ENCODE data around the gene ABHD12.
"Not testable (repeated sequence)": the region's sequence is repeated elsewhere in the genome, so short reads cannot be mapped to it uniquely, and the experiment has no call there.

Gene ABHD12

DNA sequence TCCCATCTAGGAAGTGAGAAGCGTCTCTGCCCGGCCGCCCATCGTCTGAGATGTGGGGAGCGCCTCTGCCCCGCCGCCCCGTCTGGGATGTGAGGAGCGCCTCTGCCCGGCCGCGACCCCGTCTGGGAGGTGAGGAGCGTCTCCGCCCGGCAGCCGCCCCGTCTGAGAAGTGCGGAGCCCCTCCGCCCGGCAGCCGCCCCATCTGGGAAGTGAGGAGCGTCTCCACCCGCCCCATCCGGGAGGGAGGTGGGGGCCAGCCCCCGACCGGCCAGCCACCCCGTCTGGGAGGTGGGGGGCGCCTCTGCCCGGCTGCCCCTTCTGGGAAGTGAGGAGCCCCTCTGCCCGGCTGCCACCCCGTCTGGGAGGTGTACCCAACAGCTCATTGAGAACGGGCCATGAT lies 77.9 kb downstream of the ABHD12 start:
- H3K56ac ChIP-seq (ENCODE audit: low read length); H2AK5ac ChIP-seq (ENCODE audit: low read length); H2BK5ac ChIP-seq (ENCODE audit: low read length); H3K4me2 ChIP-seq (ENCODE audit: low read length); H3K79me1 ChIP-seq (ENCODE audit: low read length); H3K23ac ChIP-seq (ENCODE audit: low read length); H2BK120ac ChIP-seq (ENCODE audit: low read depth, low read length); H3K18ac ChIP-seq (ENCODE audit: low read length); H3K27ac ChIP-seq (ENCODE audit: low read depth, low read length); H3K4ac ChIP-seq (ENCODE audit: low read depth, low read length); H3K79me2 ChIP-seq (ENCODE audit: control insufficient read depth, insufficient read depth, low read length); H3K4me1 ChIP-seq (ENCODE audit: control insufficient read depth, low read depth, low read length); DNase-seq; H4K5ac ChIP-seq (ENCODE audit: low read length); H4K8ac ChIP-seq (ENCODE audit: low read depth, low read length); H3K27me3 ChIP-seq (ENCODE audit: insufficient read depth, low read length, poor library complexity); H2BK15ac ChIP-seq (replicated peaks; ENCODE audit: low read depth); H3K36me3 ChIP-seq (ENCODE audit: control insufficient read depth, insufficient read depth, low read length); H3K4me3 ChIP-seq (ENCODE audit: low read length); H3K9ac ChIP-seq (ENCODE audit: low read length): not testable (repeated sequence)
- WGBS (ENCODE audit: extremely low coverage, insufficient coverage, low lambda C conversion rate) = no CpG with 5 or more reads among the region's 33 CpGs

DNA sequence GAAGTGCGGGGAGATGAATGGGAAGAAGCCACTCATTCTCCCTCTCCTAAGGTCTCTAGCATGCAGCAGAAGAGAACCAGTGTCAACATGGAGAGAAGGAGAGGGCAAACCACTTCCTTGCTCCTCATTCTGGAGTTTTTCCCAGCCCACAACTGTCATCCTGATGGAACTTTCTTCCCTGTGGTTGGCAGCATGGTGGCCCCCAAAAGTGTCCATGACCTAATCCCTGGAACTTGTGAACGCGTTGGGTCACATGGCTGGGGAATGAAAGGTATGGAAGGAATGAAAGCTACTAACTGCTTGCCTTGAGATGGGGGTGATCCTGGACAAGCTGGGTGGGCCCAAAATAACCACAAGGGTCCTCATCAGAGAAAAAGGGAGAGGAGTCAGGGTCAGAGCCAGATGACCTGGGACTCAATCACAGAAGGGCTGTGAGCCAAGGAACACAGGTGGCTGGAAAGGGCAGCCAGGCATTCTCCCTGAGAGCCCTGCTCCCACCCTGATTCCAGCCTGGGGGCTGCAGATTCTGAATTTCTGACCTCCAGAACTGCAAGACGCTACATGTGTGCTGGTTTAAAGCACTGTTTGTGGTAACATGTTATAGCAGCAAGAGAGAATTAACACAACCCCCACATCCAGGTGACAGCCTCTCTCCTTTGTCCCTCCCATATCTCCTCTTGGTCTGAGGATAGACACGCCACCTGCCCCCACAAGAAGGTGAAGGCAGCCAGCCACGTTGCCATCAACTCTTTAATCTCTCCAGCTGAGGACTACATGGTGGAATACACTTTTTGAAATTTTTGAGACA lies 79.5 kb downstream of the ABHD12 start:
- Histone ChIP-seq H3K79me1 (ENCODE audit: low read length) (no peaks in the 10 kb centered on the region), H2BK5ac (ENCODE audit: low read length) (no peak overlapping the region), H3K36me3 (ENCODE audit: control insufficient read depth, insufficient read depth, low read length) (no peaks in the 10 kb centered on the region), H4K5ac (ENCODE audit: low read length) (no peak overlapping the region), H3K27me3 (ENCODE audit: insufficient read depth, low read length, poor library complexity) (no peaks in the 10 kb centered on the region), H3K9ac (ENCODE audit: low read length) (peak overlapping the region; percentile 17), H4K8ac (ENCODE audit: low read depth, low read length) (no peak overlapping the region), H3K27ac (ENCODE audit: low read depth, low read length) (no peak overlapping the region), H3K79me2 (ENCODE audit: control insufficient read depth, insufficient read depth, low read length) (no peaks in the 10 kb centered on the region), H3K56ac (ENCODE audit: low read length) (peak overlapping the region; percentile 2), H3K4me1 (ENCODE audit: control insufficient read depth, low read depth, low read length) (peaks cover 4% of the 10 kb centered on the region), H3K4me3 (ENCODE audit: low read length) (no peak overlapping the region), H2AK5ac (ENCODE audit: low read length) (no peak overlapping the region), H3K4ac (ENCODE audit: low read depth, low read length) (no peak overlapping the region), H3K18ac (ENCODE audit: low read length) (no peak overlapping the region), H2BK15ac (replicated peaks; ENCODE audit: low read depth) (no peak overlapping the region), H3K4me2 (ENCODE audit: low read length) (no peak overlapping the region), H3K23ac (ENCODE audit: low read length) (no peak overlapping the region), H2BK120ac (ENCODE audit: low read depth, low read length) (no peak overlapping the region)
- DNase-seq = peak; percentile 65
- WGBS (ENCODE audit: extremely low coverage, insufficient coverage, low lambda C conversion rate) = no CpG with 5 or more reads among the region's 6 CpGs

DNA sequence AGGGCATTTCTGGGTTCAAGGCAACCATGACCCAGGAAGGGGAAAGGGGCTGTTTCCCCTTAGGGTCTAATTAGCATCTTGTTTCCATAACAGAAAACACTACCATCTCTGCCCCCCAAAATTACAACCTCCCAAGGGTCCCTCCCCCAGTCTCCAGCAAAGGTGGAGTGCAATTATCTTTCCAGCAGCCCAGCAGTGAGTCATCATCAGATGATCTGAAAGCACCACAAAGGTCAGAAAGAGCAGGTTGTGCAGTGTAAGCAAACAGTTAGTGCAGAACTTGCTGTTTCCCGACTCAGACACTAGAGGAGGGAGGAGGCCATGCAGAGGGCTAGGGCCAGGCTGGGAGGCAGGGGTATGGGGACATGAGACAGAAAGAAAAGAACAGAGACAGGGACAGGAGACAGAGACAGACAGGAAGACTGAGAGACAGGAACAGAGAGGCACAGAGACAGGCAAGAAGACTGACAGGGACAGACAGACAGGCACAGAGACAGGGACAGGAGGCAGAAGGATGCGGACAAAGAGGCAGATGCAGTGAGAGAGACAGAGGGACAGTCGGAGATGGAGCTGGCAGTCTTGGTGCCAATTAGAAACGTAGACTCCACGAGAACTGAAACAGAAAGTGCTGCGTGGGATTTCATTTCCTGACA lies 80.2 kb downstream of the ABHD12 start:
- Histone ChIP-seq H3K4me1 (ENCODE audit: control insufficient read depth, low read depth, low read length) (peaks cover 4% of the 10 kb centered on the region), H4K5ac (ENCODE audit: low read length) (no peak overlapping the region), H3K36me3 (ENCODE audit: control insufficient read depth, insufficient read depth, low read length) (no peaks in the 10 kb centered on the region), H3K27me3 (ENCODE audit: insufficient read depth, low read length, poor library complexity) (no peaks in the 10 kb centered on the region), H3K4ac (ENCODE audit: low read depth, low read length) (no peak overlapping the region), H3K18ac (ENCODE audit: low read length) (no peak overlapping the region), H4K8ac (ENCODE audit: low read depth, low read length) (no peak overlapping the region), H3K4me2 (ENCODE audit: low read length) (no peak overlapping the region), H2BK120ac (ENCODE audit: low read depth, low read length) (no peak overlapping the region), H3K23ac (ENCODE audit: low read length) (no peak overlapping the region), H2BK15ac (replicated peaks; ENCODE audit: low read depth) (no peak overlapping the region), H3K27ac (ENCODE audit: low read depth, low read length) (no peak overlapping the region), H3K9ac (ENCODE audit: low read length) (peak overlapping the region; percentile 17), H3K79me2 (ENCODE audit: control insufficient read depth, insufficient read depth, low read length) (no peaks in the 10 kb centered on the region), H3K4me3 (ENCODE audit: low read length) (no peak overlapping the region), H2BK5ac (ENCODE audit: low read length) (no peak overlapping the region), H2AK5ac (ENCODE audit: low read length) (no peak overlapping the region), H3K56ac (ENCODE audit: low read length) (no peak overlapping the region), H3K79me1 (ENCODE audit: low read length) (no peaks in the 10 kb centered on the region)
- DNase-seq = peak; percentile 64
- WGBS (ENCODE audit: extremely low coverage, insufficient coverage, low lambda C conversion rate) = no CpG with 5 or more reads among the region's 6 CpGs

DNA sequence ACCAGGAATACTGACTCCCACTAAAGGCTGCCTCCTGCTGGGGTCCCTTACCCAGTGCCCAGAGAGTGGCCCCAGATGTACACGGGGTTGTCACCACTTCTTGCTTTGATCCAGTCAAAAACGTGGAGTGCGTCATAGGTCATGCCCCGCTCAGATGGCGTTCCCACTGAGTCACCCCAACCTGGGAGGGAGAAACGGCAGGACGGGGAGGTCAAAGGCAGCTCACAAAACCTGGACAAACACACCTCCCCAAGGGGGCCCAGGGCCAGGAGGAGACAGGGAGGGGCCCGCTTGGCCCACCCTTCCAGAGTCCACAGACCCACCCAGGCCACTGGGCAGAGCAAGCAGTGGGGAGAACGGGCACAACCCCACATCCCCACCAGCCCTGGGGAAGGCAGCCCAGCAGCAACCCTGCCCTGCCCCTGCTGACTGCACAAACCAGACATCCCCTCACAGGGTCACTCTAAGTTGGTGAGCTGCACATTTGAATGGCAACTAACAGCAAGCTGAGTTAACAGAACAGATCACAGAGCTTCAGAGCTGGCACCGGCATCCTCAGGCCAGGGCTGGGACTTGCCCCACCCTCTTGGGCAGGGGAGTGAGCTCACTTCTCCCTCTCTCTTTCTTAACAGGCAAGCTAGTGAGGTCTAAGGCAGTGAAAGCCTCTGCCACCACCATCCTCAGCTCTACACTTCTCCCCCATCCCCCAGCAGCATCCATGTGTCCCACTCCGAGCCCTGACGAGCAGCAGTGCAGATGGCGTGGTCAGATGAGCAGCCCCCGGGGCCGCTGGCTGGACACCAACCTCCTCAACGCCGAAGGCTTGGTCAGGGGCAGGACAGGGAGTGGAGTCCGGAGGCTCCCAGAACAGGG lies 81.0 kb downstream of the ABHD12 start:
- H3K18ac ChIP-seq (ENCODE audit: low read length) = no peak overlapping the region

GRCh38 chr20:25308671-25309394 lies 81.8 kb downstream of the ABHD12 start:
- Histone ChIP-seq H3K4me2 (ENCODE audit: low read length) (no peak overlapping the region), H4K5ac (ENCODE audit: low read length) (no peak overlapping the region), H3K23ac (ENCODE audit: low read length) (no peak overlapping the region), H3K79me2 (ENCODE audit: control insufficient read depth, insufficient read depth, low read length) (no peaks in the 10 kb centered on the region), H3K4me1 (ENCODE audit: control insufficient read depth, low read depth, low read length) (peaks cover 4% of the 10 kb centered on the region), H3K27ac (ENCODE audit: low read depth, low read length) (no peak overlapping the region), H3K4ac (ENCODE audit: low read depth, low read length) (no peak overlapping the region), H3K9ac (ENCODE audit: low read length) (no peak overlapping the region), H3K27me3 (ENCODE audit: insufficient read depth, low read length, poor library complexity) (no peaks in the 10 kb centered on the region), H3K36me3 (ENCODE audit: control insufficient read depth, insufficient read depth, low read length) (no peaks in the 10 kb centered on the region), H2BK15ac (replicated peaks; ENCODE audit: low read depth) (no peak overlapping the region), H2BK5ac (ENCODE audit: low read length) (no peak overlapping the region), H2BK120ac (ENCODE audit: low read depth, low read length) (no peak overlapping the region), H3K18ac (ENCODE audit: low read length) (no peak overlapping the region), H4K8ac (ENCODE audit: low read depth, low read length) (no peak overlapping the region), H2AK5ac (ENCODE audit: low read length) (no peak overlapping the region), H3K79me1 (ENCODE audit: low read length) (no peaks in the 10 kb centered on the region), H3K56ac (ENCODE audit: low read length) (no peak overlapping the region), H3K4me3 (ENCODE audit: low read length) (no peak overlapping the region)
- no CpG with 5 or more reads among the region's 17 CpGs for WGBS (ENCODE audit: extremely low coverage, insufficient coverage, low lambda C conversion rate)
- no peak for DNase-seq

More for the DNA sequence above, 81.0 kb downstream of the ABHD12 start:
- Histone ChIP-seq H3K79me1 (ENCODE audit: low read length) (no peaks in the 10 kb centered on the region), H4K8ac (ENCODE audit: low read depth, low read length) (no peak overlapping the region), H3K23ac (ENCODE audit: low read length) (no peak overlapping the region), H3K27me3 (ENCODE audit: insufficient read depth, low read length, poor library complexity) (no peaks in the 10 kb centered on the region), H3K56ac (ENCODE audit: low read length) (no peak overlapping the region), H3K4me1 (ENCODE audit: control insufficient read depth, low read depth, low read length) (peaks cover 4% of the 10 kb centered on the region), H3K9ac (ENCODE audit: low read length) (no peak overlapping the region), H2BK15ac (replicated peaks; ENCODE audit: low read depth) (no peak overlapping the region), H3K36me3 (ENCODE audit: control insufficient read depth, insufficient read depth, low read length) (no peaks in the 10 kb centered on the region), H2BK5ac (ENCODE audit: low read length) (no peak overlapping the region), H3K4me2 (ENCODE audit: low read length) (no peak overlapping the region), H3K4me3 (ENCODE audit: low read length) (no peak overlapping the region), H3K27ac (ENCODE audit: low read depth, low read length) (no peak overlapping the region), H2BK120ac (ENCODE audit: low read depth, low read length) (no peak overlapping the region), H3K4ac (ENCODE audit: low read depth, low read length) (no peak overlapping the region), H4K5ac (ENCODE audit: low read length) (no peak overlapping the region), H3K79me2 (ENCODE audit: control insufficient read depth, insufficient read depth, low read length) (no peaks in the 10 kb centered on the region), H2AK5ac (ENCODE audit: low read length) (no peak overlapping the region)
- no CpG with 5 or more reads among the region's 18 CpGs for WGBS (ENCODE audit: extremely low coverage, insufficient coverage, low lambda C conversion rate)
- peak; percentile 11 for DNase-seq
